ENCODE results near the gene UROC1.

UROC1 gene

GRCh38 chr3:126460381-126460780, 57.2 kb downstream of the UROC1 start:
- no peak for DNase-seq (ENCODE audit: low read depth in 2 of 2)

- DNase-seq (ENCODE audit: low read depth in 2 of 2) = no peak
Observed at GRCh38 chr3:126459763-126460127, 57.8 kb downstream of the UROC1 start.

GRCh38 chr3:126459111-126459762, 58.3 kb downstream of the UROC1 start:
- no peak for DNase-seq (ENCODE audit: low read depth in 2 of 2)

GRCh38 chr3:126456766-126457388, 60.7 kb downstream of the UROC1 start:
- no peak for DNase-seq (ENCODE audit: low read depth in 2 of 2)

GRCh38 chr3:126456211-126456610, 61.4 kb downstream of the UROC1 start:
- no peak for DNase-seq (ENCODE audit: low read depth in 2 of 2)

GRCh38 chr3:126454437-126455198, 63.0 kb downstream of the UROC1 start:
- DNase-seq (ENCODE audit: low read depth in 2 of 2) = no peak

- DNase-seq (ENCODE audit: low read depth in 2 of 2) = no peak
Observed at GRCh38 chr3:126454025-126454424, 63.5 kb downstream of the UROC1 start.

GRCh38 chr3:126452213-126452612, 65.4 kb downstream of the UROC1 start:
- no peak for DNase-seq (ENCODE audit: low read depth in 2 of 2)

- no peak for DNase-seq (ENCODE audit: low read depth in 2 of 2)
Observed at GRCh38 chr3:126451511-126451910, 66.1 kb downstream of the UROC1 start.

- DNase-seq (ENCODE audit: low read depth in 2 of 2) = no peak
Observed at GRCh38 chr3:126450744-126451143, 66.8 kb downstream of the UROC1 start.

- no peak for DNase-seq (ENCODE audit: low read depth in 2 of 2)
Observed at GRCh38 chr3:126450219-126450618, 67.4 kb downstream of the UROC1 start.

GRCh38 chr3:126449621-126450051, 67.9 kb downstream of the UROC1 start:
- no peak for DNase-seq (ENCODE audit: low read depth in 2 of 2)

GRCh38 chr3:126448893-126449180, 68.7 kb downstream of the UROC1 start:
- no peak for DNase-seq (ENCODE audit: low read depth in 2 of 2)

- no peak for DNase-seq (ENCODE audit: low read depth in 2 of 2)
Observed at GRCh38 chr3:126448136-126448892, 69.3 kb downstream of the UROC1 start.

GRCh38 chr3:126447456-126448106, 70.0 kb downstream of the UROC1 start:
- no peak for DNase-seq (ENCODE audit: low read depth in 2 of 2)

- DNase-seq (ENCODE audit: low read depth in 2 of 2) = no peak
Observed at GRCh38 chr3:126446791-126447190, 70.8 kb downstream of the UROC1 start.

- no peak for DNase-seq (ENCODE audit: low read depth in 2 of 2)
Observed at GRCh38 chr3:126446301-126446700, 71.3 kb downstream of the UROC1 start.

GRCh38 chr3:126445506-126445905, 72.1 kb downstream of the UROC1 start:
- no peak for DNase-seq (ENCODE audit: low read depth in 2 of 2)

- DNase-seq (ENCODE audit: low read depth in 2 of 2) = no peak
Observed at GRCh38 chr3:126442856-126443242, 74.7 kb downstream of the UROC1 start.

GRCh38 chr3:126442094-126442855, 75.3 kb downstream of the UROC1 start:
- no peak for DNase-seq (ENCODE audit: low read depth in 2 of 2)

GRCh38 chr3:126441256-126441880, 76.2 kb downstream of the UROC1 start:
- no peak for DNase-seq (ENCODE audit: low read depth in 2 of 2)

Measured in stimulated activated CD8-positive, alpha-beta memory T cell treated with anti-CD3 and anti-CD28 coated beads, Interleukin-2, amount 100 ng/mL, for 1 hour (primary cell).